Fibroblast of the conjunctiva (primary cell): ENCODE measurements around the gene LAMB1.
"Not testable (repeated sequence)": the region's sequence is repeated elsewhere in the genome, so short reads cannot be mapped to it uniquely, and the experiment has no call there.

Experiments used
- DNase-seq: peaks from one replicate; pipeline ENCODE4 v3.0.0-alpha.2; 2010; ENCODE audit warnings: low read depth

LAMB1 gene

DNA sequence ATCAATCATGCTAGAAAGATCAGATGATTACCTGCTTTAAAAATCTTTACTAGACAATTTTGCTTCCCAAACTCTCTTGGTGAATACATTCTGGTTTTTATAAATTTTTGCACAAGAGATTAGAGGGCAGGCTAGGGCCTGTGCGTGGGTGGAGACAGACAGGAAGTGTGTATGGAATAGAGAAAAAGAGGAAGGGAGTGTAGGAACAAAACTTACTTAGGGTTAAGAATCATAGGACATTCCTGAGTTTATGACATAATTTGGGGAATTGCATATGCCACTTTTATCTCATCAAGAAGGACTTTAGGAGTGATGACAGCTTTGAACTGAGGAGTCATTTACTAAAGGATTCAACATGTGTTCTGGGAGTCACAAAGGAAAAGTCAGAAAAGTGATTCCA, 31.3 kb downstream of the LAMB1 start:
- DNase-seq: no peak

- no peak for DNase-seq
Observed at GRCh38 chr7:107971100-107971499, 31.9 kb downstream of the LAMB1 start.

GRCh38 chr7:107969856-107970255, 33.1 kb downstream of the LAMB1 start:
- DNase-seq: no peak

- DNase-seq: no peak
Observed at GRCh38 chr7:107968449-107968848, 34.5 kb downstream of the LAMB1 start.

DNA sequence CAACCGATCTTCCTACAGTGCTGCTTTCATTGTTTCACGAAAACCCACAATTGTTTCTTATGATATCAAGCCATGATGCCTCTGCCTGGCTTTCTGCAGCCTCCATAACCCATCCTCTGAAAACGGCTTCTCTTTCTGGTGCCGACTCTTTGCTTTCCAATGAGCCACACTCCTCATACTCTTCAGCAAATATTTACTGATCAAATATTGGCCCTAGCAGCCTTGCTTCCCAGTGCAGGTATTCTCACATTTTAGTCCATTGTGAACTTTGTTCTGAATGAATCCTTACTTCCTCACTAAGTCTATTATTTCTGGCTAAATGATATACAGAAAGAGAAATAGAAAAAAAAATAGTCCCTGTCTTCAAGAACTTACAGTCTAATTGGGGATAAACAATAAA, 35.5 kb downstream of the LAMB1 start:
- DNase-seq: no peak

GRCh38 chr7:107966711-107967110, 36.2 kb downstream of the LAMB1 start:
- DNase-seq: no peak

DNA sequence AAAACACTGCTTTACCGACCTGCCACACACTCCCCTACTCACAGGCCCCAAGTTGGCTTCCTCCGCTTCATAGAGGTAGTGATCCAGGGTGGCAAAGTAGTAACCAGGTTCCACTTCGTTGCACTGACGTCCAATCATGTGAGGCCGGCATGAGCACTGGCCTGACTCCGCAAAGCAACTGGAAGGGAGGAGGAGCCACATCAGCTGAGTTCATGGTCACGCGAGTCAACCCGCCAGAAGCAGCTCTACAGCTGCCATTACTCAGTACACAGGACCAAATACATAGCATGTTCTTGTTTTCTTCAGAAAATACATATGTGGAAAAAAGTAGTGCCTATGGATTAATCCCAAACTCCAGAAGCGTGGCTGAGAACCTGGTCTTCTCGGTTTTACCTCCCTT, 38.5 kb downstream of the LAMB1 start:
- no peak for DNase-seq

- no peak for DNase-seq
Observed at GRCh38 chr7:107962817-107963216, 40.1 kb downstream of the LAMB1 start.

DNA sequence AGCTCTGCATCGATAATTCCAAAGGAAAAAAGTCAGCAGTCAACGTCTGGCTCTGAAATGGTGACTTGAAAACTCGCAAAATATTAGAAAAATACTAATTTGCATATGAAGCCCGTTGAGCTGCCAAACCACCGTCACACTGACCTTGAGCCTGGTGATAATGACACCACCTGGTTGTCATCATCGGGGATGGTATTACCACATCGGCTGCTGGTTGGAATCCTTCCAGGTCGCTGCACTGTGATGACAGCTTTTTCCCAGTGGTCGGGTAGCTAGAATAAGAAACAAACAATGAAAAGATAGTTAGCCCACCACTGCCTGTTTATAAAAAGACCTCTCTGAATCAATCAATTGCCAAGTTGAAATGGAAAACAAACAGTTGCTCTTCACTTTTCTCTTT, 41.6 kb downstream of the LAMB1 start:
- no peak for DNase-seq

DNA sequence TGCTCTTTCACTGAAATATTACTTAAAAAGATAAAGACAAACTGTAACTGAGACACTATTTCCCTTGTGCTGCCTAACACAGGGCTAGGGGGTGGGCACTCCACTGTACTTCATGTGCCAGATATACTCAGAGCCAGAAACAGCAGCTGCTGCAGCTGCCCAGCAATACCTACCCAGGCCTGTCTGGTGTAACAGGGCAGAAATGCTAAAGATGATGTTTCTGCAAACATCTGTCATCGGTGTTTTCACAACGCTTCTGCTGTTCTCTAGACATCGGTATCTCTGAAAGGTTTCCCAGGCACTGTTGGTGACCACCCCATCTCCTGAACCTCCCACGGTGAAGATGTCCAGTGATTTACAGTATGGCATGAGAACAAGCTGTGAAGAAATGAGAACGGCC, 42.7 kb downstream of the LAMB1 start:
- DNase-seq: no peak

GRCh38 chr7:107959527-107959898, 43.4 kb downstream of the LAMB1 start:
- DNase-seq: no peak

- peak; percentile 87 for DNase-seq
Observed at GRCh38 chr7:107958764-107959526, 44.0 kb downstream of the LAMB1 start.

GRCh38 chr7:107957436-107957835, 45.5 kb downstream of the LAMB1 start:
- no peak for DNase-seq

- not testable (repeated sequence) for DNase-seq
Observed at GRCh38 chr7:107956950-107957349, 46.0 kb downstream of the LAMB1 start.

DNA sequence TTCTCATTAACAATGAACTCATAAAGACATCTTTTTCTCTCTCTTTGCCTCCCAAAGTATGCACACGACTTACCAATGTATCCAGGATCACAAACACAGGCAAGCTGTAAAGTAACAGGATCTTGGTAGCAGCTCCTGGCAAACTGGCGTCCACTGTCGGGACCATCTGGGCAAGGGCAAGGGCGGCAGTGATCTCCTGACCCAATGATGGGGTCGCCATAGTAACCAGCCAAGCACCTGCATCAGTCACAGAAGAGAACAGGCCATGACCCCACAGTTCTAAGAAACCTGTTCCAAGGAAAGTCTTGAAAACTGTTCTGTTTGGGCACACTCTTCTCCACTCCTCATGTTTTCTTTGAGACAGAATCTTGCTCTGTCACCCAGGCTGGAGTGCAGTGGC, 47.6 kb downstream of the LAMB1 start:
- DNase-seq: no peak

GRCh38 chr7:107953924-107954303, 49.0 kb downstream of the LAMB1 start:
- DNase-seq: no peak

- DNase-seq: no peak
Observed at GRCh38 chr7:107953265-107953923, 49.6 kb downstream of the LAMB1 start.

GRCh38 chr7:107951896-107952295, 51.1 kb downstream of the LAMB1 start:
- no peak for DNase-seq

GRCh38 chr7:107951172-107951787, 51.7 kb downstream of the LAMB1 start:
- DNase-seq: no peak

DNA sequence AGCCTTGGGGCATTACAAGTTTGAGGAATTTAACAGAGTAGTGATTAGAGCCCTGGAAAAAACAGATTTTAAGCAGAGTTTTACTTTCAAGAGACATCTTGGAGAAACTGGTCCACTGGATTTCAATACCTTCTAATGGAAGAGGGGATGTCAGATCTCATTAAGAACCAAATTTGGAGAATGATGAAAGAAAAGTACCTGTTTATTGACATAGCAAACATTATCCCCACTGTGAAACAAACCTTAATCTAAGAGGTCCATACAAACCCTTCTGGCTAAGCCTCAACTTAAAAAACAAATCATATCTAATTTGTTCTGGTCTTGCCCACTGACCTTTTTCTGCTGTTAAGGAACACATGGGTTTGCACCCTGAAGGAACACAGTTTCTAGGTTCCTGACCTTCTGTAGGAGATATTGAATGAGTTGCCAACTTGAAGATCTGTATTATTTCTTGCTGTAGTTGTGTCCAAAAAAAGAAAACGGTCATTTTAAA, 53.5 kb downstream of the LAMB1 start:
- no peak for DNase-seq

DNA sequence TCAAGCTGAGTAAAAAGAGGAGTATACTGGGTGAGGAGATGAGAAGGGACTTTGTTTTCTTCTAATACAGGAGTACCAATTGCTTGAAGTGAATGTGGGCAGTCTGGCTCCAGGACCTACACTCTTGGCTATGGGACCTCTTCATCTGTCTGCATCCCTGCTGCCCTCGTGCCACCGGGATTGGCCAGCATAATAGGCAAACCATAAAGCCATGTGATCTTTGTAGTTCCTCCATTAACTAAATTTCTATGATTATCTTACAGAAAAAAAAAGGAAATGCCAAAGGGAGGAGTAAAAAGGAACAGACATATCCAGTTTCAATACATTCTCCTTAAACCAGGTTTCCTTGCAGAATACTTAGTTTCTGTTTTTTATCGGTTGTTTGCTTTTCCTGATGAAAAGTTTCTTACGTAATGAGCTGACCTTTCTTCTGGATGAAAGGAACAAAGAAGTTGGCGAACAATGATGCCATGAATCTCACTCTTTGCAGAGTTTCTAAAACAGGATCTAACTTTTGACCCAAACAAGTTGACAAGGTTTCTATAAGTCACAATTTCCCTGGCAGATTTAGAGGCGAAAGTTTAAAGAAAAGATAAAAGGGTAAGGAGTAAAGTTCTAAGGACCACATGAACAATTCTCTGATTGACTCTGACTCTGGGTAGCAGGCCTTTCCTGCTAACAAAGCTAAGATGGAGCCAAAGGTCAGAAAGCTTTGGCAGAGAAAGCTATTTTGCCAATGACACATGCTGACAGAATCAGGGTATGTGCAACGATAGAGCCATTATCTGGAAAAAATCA, 54.1 kb downstream of the LAMB1 start:
- peak; percentile 85 for DNase-seq

- DNase-seq: no peak
Observed at GRCh38 chr7:107946881-107947280, 56.1 kb downstream of the LAMB1 start.
